GM23338 (cell line): ENCODE measurements around the gene SAFB2. TPM values are rescaled to one million over a fixed set of nuclear protein-coding genes. Genes with fewer than 3 reads are reported as not detected.

Experiments
- ATAC-seq: fragments of 200-7000 bp; cut with Tn5 transposase; 3 replicates; pipeline ENCODE4 v1.9.1; 2020
- DNase-seq: peaks from one replicate; pipeline ENCODE4 v3.0.0-alpha.2; 2015; ENCODE audit warnings: low spot score
- H2AFZ ChIP-seq: fragments of 200-600 bp; sonication (generic); 2 replicates; pipeline ENCODE4 v1.8.0; 2016; ENCODE audit warnings: antibody characterized with exemption, mild to moderate bottlenecking, moderate library complexity
- H3F3A ChIP-seq: fragments of 200-600 bp; sonication (generic); replicated peaks from 2 replicates; pipeline ENCODE4 v1.8.0; 2017; ENCODE audit warnings: antibody characterized with exemption, mixed run types, low read depth
- H3K27ac ChIP-seq: fragments of 200-600 bp; sonication (generic); 2 replicates; pipeline ENCODE4 v1.6.1; 2016; ENCODE audit warnings: low read depth
- H3K27me3 ChIP-seq: fragments of 200-600 bp; sonication (generic); 2 replicates; pipeline ENCODE4 v1.8.0; 2016; ENCODE audit warnings: mild to moderate bottlenecking, mixed run types, moderate library complexity; ENCODE audit not compliant: insufficient read depth
- H3K36me3 ChIP-seq: fragments of 200-600 bp; sonication (generic); 2 replicates; pipeline ENCODE4 v1.8.0; 2016; ENCODE audit warnings: mild to moderate bottlenecking; ENCODE audit not compliant: insufficient read depth
- H3K4me1 ChIP-seq: fragments of 200-600 bp; sonication (generic); 2 replicates; pipeline ENCODE4 v1.8.0; 2016; ENCODE audit warnings: mild to moderate bottlenecking, moderate library complexity; ENCODE audit not compliant: insufficient read depth
- H3K4me2 ChIP-seq: fragments of 200-600 bp; sonication (generic); 2 replicates; pipeline ENCODE4 v1.7.1; 2017; ENCODE audit warnings: mixed run types
- H3K4me3 ChIP-seq: fragments of 200-600 bp; sonication (generic); 2 replicates; pipeline ENCODE4 v1.6.1; 2016; ENCODE audit warnings: mixed run types
- H3K79me2 ChIP-seq: fragments of 200-600 bp; sonication (generic); replicated peaks from 2 replicates; pipeline ENCODE4 v1.8.0; 2017; ENCODE audit warnings: mild to moderate bottlenecking; ENCODE audit not compliant: insufficient read depth
- H3K9me2 ChIP-seq: fragments of 200-600 bp; sonication (generic); 2 replicates; pipeline ENCODE4 v1.8.0; 2017; ENCODE audit not compliant: insufficient read depth
- H4K20me1 ChIP-seq: fragments of 200-600 bp; sonication (generic); replicated peaks from 2 replicates; pipeline ENCODE4 v1.8.0; 2017; ENCODE audit warnings: mild to moderate bottlenecking; ENCODE audit not compliant: insufficient read depth
- H3K27ac Mint-ChIP-seq: 2 replicates; pipeline ENCODE4 v1.8.0; 2020; ENCODE audit warnings: inconsistent platforms, mild to moderate bottlenecking, moderate library complexity, mixed read lengths
- H3K27me3 Mint-ChIP-seq: 3 replicates; pipeline ENCODE4 v1.8.0; 2022; ENCODE audit warnings: low read depth, mild to moderate bottlenecking, moderate library complexity, mixed read lengths, inconsistent platforms; ENCODE audit not compliant: insufficient read depth, poor library complexity
- H3K36me3 Mint-ChIP-seq: 3 replicates; pipeline ENCODE4 v1.8.0; 2021; ENCODE audit warnings: low read depth, mild to moderate bottlenecking, inconsistent platforms, moderate library complexity, mixed read lengths
- H3K4me1 Mint-ChIP-seq: 3 replicates; pipeline ENCODE4 v1.8.0; 2020; ENCODE audit warnings: mild to moderate bottlenecking, inconsistent platforms, mixed read lengths
- H3K4me3 Mint-ChIP-seq: 3 replicates; pipeline ENCODE4 v1.8.0; 2021; ENCODE audit warnings: moderate library complexity, mild to moderate bottlenecking, inconsistent platforms, mixed read lengths
- H3K9me3 Mint-ChIP-seq: 3 replicates; pipeline ENCODE4 v1.8.0; 2020; ENCODE audit warnings: moderate library complexity, mild to moderate bottlenecking, inconsistent platforms, mixed read lengths
- CREB1 ChIP-seq: fragments of 250-450 bp; sonication (Bioruptor Pico); IDR thresholded peaks from 2 replicates; pipeline ENCODE4 v1.5.0; 2020; ENCODE audit warnings: low read depth, mild to moderate bottlenecking, moderate library complexity
- CTCF ChIP-seq, 2 experiments: fragments of 200-600 bp in 1 of 2; sonication (generic) in 1 of 2; conservative IDR thresholded peaks; 2 replicates each; pipeline versions ENCODE4 v1.5.1 to v1.6.1; 2016 to 2017; ENCODE audit warnings: antibody characterized with exemption in 2 of 2, low read depth in 2 of 2, mild to moderate bottlenecking in 2 of 2, moderate library complexity in 1 of 2
- EZH2 ChIP-seq: fragments of 200-600 bp; sonication (generic); IDR thresholded peaks from one replicate; pipeline ENCODE4 v1.8.0; 2017; ENCODE audit warnings: antibody characterized with exemption, mild to moderate bottlenecking, low read depth; ENCODE audit not compliant: unreplicated experiment
- EZH2phosphoT487 ChIP-seq: fragments of 200-600 bp; sonication (generic); IDR thresholded peaks from one replicate; pipeline ENCODE4 v1.8.1; 2018; ENCODE audit warnings: antibody characterized with exemption; ENCODE audit not compliant: unreplicated experiment
- JUNB ChIP-seq: IDR thresholded peaks from one replicate; pipeline ENCODE4 v1.6.1; 2016; ENCODE audit warnings: antibody characterized with exemption; ENCODE audit not compliant: unreplicated experiment
- NANOG ChIP-seq: IDR thresholded peaks from 2 replicates; pipeline ENCODE4 v1.6.1; 2016; ENCODE audit warnings: antibody characterized with exemption, borderline replicate concordance
- POLR2AphosphoS5 ChIP-seq: IDR thresholded peaks from 2 replicates; pipeline ENCODE4 v1.6.1; 2016; ENCODE audit warnings: antibody characterized with exemption, low read depth
- STAT1 ChIP-seq: IDR thresholded peaks from one replicate; pipeline ENCODE4 v1.6.1; 2016; ENCODE audit warnings: antibody characterized with exemption; ENCODE audit not compliant: unreplicated experiment
- ZNF114 ChIP-seq: fragments of 250-450 bp; sonication (Bioruptor Pico); IDR thresholded peaks from 2 replicates; pipeline ENCODE4 v1.5.0; 2020; ENCODE audit warnings: mild to moderate bottlenecking, moderate library complexity
- ZNF331 ChIP-seq: fragments of 250-450 bp; sonication (Bioruptor Pico); IDR thresholded peaks from 2 replicates; pipeline ENCODE4 v1.5.0; 2020; ENCODE audit warnings: low read depth, mild to moderate bottlenecking, moderate library complexity
- polyA plus RNA-seq: library from polyadenylated mRNA; unstranded; fragments of >200 nt; fragmentation: Nextera tagmentation; extraction: Ambion mirVana; gene quantifications from 2 replicates; pipeline ENCODE4 v1.2.1, GENCODE V29; 2016
- total RNA-seq: library from RNA; depleted of rRNA; stranded (reverse); fragments of >200 nt; shearing (Covaris generic); gene quantifications from 2 replicates; pipeline ENCODE4 v1.2.3, GENCODE V29; 2014
- TF ChIP-seq, protein P1 (sequence below): IDR thresholded peaks from one replicate; pipeline ENCODE4 v1.6.1; 2018; ENCODE audit warnings: antibody characterized with exemption; ENCODE audit not compliant: unreplicated experiment
- TF ChIP-seq, protein P2 (sequence below): fragments of 250-450 bp; sonication (Bioruptor Pico); IDR thresholded peaks from 2 replicates; pipeline ENCODE4 v1.5.0; 2020; ENCODE audit warnings: mild to moderate bottlenecking, moderate library complexity

The SAFB2 gene
- total and polyA plus RNA-seq, 2 experiments from 2014 or later: 37.7 to 102 TPM

GRCh38 chr19:5560156-5560555 lies 62.4 kb downstream of the SAFB2 start (continued):
- TF ChIP-seq CREB1 (CRISPR knock-in tag): no peak
- TF ChIP-seq, protein P1, sequence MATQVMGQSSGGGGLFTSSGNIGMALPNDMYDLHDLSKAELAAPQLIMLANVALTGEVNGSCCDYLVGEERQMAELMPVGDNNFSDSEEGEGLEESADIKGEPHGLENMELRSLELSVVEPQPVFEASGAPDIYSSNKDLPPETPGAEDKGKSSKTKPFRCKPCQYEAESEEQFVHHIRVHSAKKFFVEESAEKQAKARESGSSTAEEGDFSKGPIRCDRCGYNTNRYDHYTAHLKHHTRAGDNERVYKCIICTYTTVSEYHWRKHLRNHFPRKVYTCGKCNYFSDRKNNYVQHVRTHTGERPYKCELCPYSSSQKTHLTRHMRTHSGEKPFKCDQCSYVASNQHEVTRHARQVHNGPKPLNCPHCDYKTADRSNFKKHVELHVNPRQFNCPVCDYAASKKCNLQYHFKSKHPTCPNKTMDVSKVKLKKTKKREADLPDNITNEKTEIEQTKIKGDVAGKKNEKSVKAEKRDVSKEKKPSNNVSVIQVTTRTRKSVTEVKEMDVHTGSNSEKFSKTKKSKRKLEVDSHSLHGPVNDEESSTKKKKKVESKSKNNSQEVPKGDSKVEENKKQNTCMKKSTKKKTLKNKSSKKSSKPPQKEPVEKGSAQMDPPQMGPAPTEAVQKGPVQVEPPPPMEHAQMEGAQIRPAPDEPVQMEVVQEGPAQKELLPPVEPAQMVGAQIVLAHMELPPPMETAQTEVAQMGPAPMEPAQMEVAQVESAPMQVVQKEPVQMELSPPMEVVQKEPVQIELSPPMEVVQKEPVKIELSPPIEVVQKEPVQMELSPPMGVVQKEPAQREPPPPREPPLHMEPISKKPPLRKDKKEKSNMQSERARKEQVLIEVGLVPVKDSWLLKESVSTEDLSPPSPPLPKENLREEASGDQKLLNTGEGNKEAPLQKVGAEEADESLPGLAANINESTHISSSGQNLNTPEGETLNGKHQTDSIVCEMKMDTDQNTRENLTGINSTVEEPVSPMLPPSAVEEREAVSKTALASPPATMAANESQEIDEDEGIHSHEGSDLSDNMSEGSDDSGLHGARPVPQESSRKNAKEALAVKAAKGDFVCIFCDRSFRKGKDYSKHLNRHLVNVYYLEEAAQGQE: no peak
- no peak for TF ChIP-seq ZNF114 (CRISPR knock-in tag)

- Histone ChIP-seq H3K27ac (no peak overlapping the region), H3K4me3 (no peak overlapping the region), H2AFZ (no peak overlapping the region), H3F3A (no peaks in the 10 kb centered on the region), H3K9me2 (no peaks in the 10 kb centered on the region), H3K4me2 (no peak overlapping the region), H3K36me3 (no peaks in the 10 kb centered on the region), H3K79me2 (no peaks in the 10 kb centered on the region), H3K27me3 (no peaks in the 10 kb centered on the region), H3K4me1 (no peaks in the 10 kb centered on the region; the same call in 1 of the 2 replicates), H4K20me1 (no peaks in the 10 kb centered on the region)
- Mint-ChIP-seq H3K36me3 (no peaks in the 10 kb centered on the region), H3K27me3 (peaks cover 21% of the 10 kb centered on the region), H3K4me3 (no peak overlapping the region), H3K4me1 (peaks cover 24% of the 10 kb centered on the region), H3K27ac (no peak overlapping the region), H3K9me3 (peaks cover 10% of the 10 kb centered on the region)
- ATAC-seq (no peak; the same call in 1 of the 3 replicates), DNase-seq (no peak)
- TF ChIP-seq, protein P2, sequence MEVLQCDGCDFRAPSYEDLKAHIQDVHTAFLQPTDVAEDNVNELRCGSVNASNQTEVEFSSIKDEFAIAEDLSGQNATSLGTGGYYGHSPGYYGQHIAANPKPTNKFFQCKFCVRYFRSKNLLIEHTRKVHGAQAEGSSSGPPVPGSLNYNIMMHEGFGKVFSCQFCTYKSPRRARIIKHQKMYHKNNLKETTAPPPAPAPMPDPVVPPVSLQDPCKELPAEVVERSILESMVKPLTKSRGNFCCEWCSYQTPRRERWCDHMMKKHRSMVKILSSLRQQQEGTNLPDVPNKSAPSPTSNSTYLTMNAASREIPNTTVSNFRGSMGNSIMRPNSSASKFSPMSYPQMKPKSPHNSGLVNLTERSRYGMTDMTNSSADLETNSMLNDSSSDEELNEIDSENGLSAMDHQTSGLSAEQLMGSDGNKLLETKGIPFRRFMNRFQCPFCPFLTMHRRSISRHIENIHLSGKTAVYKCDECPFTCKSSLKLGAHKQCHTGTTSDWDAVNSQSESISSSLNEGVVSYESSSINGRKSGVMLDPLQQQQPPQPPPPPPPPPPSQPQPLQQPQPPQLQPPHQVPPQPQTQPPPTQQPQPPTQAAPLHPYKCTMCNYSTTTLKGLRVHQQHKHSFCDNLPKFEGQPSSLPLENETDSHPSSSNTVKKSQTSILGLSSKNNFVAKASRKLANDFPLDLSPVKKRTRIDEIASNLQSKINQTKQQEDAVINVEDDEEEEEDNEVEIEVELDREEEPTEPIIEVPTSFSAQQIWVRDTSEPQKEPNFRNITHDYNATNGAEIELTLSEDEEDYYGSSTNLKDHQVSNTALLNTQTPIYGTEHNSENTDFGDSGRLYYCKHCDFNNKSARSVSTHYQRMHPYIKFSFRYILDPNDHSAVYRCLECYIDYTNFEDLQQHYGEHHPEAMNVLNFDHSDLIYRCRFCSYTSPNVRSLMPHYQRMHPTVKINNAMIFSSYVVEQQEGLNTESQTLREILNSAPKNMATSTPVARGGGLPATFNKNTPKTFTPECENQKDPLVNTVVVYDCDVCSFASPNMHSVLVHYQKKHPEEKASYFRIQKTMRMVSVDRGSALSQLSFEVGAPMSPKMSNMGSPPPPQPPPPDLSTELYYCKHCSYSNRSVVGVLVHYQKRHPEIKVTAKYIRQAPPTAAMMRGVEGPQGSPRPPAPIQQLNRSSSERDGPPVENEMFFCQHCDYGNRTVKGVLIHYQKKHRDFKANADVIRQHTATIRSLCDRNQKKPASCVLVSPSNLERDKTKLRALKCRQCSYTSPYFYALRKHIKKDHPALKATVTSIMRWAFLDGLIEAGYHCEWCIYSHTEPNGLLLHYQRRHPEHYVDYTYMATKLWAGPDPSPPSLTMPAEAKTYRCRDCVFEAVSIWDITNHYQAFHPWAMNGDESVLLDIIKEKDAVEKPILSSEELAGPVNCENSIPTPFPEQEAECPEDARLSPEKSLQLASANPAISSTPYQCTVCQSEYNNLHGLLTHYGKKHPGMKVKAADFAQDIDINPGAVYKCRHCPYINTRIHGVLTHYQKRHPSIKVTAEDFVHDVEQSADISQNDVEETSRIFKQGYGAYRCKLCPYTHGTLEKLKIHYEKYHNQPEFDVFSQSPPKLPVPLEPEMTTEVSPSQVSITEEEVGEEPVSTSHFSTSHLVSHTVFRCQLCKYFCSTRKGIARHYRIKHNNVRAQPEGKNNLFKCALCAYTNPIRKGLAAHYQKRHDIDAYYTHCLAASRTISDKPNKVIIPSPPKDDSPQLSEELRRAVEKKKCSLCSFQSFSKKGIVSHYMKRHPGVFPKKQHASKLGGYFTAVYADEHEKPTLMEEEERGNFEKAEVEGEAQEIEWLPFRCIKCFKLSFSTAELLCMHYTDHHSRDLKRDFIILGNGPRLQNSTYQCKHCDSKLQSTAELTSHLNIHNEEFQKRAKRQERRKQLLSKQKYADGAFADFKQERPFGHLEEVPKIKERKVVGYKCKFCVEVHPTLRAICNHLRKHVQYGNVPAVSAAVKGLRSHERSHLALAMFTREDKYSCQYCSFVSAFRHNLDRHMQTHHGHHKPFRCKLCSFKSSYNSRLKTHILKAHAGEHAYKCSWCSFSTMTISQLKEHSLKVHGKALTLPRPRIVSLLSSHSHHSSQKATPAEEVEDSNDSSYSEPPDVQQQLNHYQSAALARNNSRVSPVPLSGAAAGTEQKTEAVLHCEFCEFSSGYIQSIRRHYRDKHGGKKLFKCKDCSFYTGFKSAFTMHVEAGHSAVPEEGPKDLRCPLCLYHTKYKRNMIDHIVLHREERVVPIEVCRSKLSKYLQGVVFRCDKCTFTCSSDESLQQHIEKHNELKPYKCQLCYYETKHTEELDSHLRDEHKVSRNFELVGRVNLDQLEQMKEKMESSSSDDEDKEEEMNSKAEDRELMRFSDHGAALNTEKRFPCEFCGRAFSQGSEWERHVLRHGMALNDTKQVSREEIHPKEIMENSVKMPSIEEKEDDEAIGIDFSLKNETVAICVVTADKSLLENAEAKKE: no peak
- TF ChIP-seq STAT1 (no peak), CTCF (conservative IDR thresholded peaks at IDR 0.05; ENCODE audit: low read depth in 2 of 2) (no peak), EZH2 (no peak), ZNF331 (CRISPR knock-in tag) (no peak), ZNF114 (CRISPR knock-in tag) (no peak), JUNB (no peak), POLR2AphosphoS5 (no peak), NANOG (no peak), EZH2phosphoT487 (no peak), CREB1 (CRISPR knock-in tag) (no peak)
Measured at GRCh38 chr19:5559804-5560133, 62.8 kb downstream of the SAFB2 start.
